Measurements from ENCODE around the gene NCS1.

The NCS1 gene

GRCh38 chr9:130243882-130244170 is 71.6 kb downstream of the NCS1 start:
- no peaks in the 10 kb centered on the region for H3K79me2 ChIP-seq (ENCODE audit: low read length)
- no peak overlapping the region for H3K9ac ChIP-seq (ENCODE audit: low read length)
- no peaks in the 10 kb centered on the region for H3K36me3 ChIP-seq (replicated peaks; ENCODE audit: low read depth, low read length)
- peak overlapping the region; percentile 98; the same call in 1 of the 2 replicates for H3K4me2 ChIP-seq (ENCODE audit: low read length)
- no peak overlapping the region for H3K27ac ChIP-seq (ENCODE audit: low read length)
- H3K27me3 ChIP-seq (ENCODE audit: low read depth, low read length) = no peaks in the 10 kb centered on the region
- TF ChIP-seq CTCF (IDR thresholded peaks at IDR 0.05; ENCODE audit: low read depth, low read length) (no peak), EZH2phosphoT487 (IDR thresholded peaks at IDR 0.05; ENCODE audit: low read depth) (no peak)
- H3K4me1 ChIP-seq (ENCODE audit: low read length) = peaks cover 46% of the 10 kb centered on the region
- H3K9me3 ChIP-seq (ENCODE audit: insufficient read depth, low read length) = no peaks in the 10 kb centered on the region
- H4K20me1 ChIP-seq (ENCODE audit: insufficient read depth, low read length) = no peaks in the 10 kb centered on the region
- 0 out of 2 replicates have a peak overlapping the region, but pooled peaks have one; percentile 90 for H2AFZ ChIP-seq (ENCODE audit: low read depth, low read length)
- H3K4me3 ChIP-seq (ENCODE audit: low read length) = no peak overlapping the region

- Histone ChIP-seq H2AFZ (ENCODE audit: low read depth, low read length) (no peak overlapping the region), H3K9ac (ENCODE audit: low read length) (no peak overlapping the region), H3K9me3 (ENCODE audit: insufficient read depth, low read length) (no peaks in the 10 kb centered on the region), H3K4me3 (ENCODE audit: low read length) (no peak overlapping the region), H3K27ac (ENCODE audit: low read length) (no peak overlapping the region), H3K27me3 (ENCODE audit: low read depth, low read length) (0 out of 2 replicates have a peak, but pooled peaks cover 2% of the 10 kb centered on the region), H3K36me3 (replicated peaks; ENCODE audit: low read depth, low read length) (no peaks in the 10 kb centered on the region), H3K4me2 (ENCODE audit: low read length) (no peak overlapping the region), H4K20me1 (ENCODE audit: insufficient read depth, low read length) (no peaks in the 10 kb centered on the region), H3K4me1 (ENCODE audit: low read length) (peaks cover 37% of the 10 kb centered on the region), H3K79me2 (ENCODE audit: low read length) (no peaks in the 10 kb centered on the region)
- TF ChIP-seq CTCF (IDR thresholded peaks at IDR 0.05; ENCODE audit: low read depth, low read length) = no peak
- no peak for TF ChIP-seq EZH2phosphoT487 (IDR thresholded peaks at IDR 0.05; ENCODE audit: low read depth)
Observed at GRCh38 chr9:130244548-130245165, 72.5 kb downstream of the NCS1 start.

GRCh38 chr9:130245474-130245873 is 73.3 kb downstream of the NCS1 start:
- Histone ChIP-seq H3K4me2 (ENCODE audit: low read length) (no peak overlapping the region), H3K79me2 (ENCODE audit: low read length) (no peaks in the 10 kb centered on the region), H2AFZ (ENCODE audit: low read depth, low read length) (no peak overlapping the region), H3K9me3 (ENCODE audit: insufficient read depth, low read length) (no peaks in the 10 kb centered on the region), H3K36me3 (replicated peaks; ENCODE audit: low read depth, low read length) (no peaks in the 10 kb centered on the region), H3K9ac (ENCODE audit: low read length) (no peak overlapping the region), H3K27me3 (ENCODE audit: low read depth, low read length) (peaks cover 2% of the 10 kb centered on the region; the same call in 1 of the 2 replicates), H3K27ac (ENCODE audit: low read length) (no peak overlapping the region), H3K4me1 (ENCODE audit: low read length) (peaks cover 29% of the 10 kb centered on the region), H4K20me1 (ENCODE audit: insufficient read depth, low read length) (no peaks in the 10 kb centered on the region), H3K4me3 (ENCODE audit: low read length) (no peak overlapping the region)
- TF ChIP-seq CTCF (IDR thresholded peaks at IDR 0.05; ENCODE audit: low read depth, low read length) (no peak), EZH2phosphoT487 (IDR thresholded peaks at IDR 0.05; ENCODE audit: low read depth) (no peak)

- Histone ChIP-seq H3K9ac (ENCODE audit: low read length) (no peak overlapping the region), H3K27ac (ENCODE audit: low read length) (no peak overlapping the region), H3K4me1 (ENCODE audit: low read length) (peaks cover 23% of the 10 kb centered on the region), H2AFZ (ENCODE audit: low read depth, low read length) (no peak overlapping the region), H3K27me3 (ENCODE audit: low read depth, low read length) (peaks cover 2% of the 10 kb centered on the region; the same call in 1 of the 2 replicates), H3K9me3 (ENCODE audit: insufficient read depth, low read length) (no peaks in the 10 kb centered on the region), H3K79me2 (ENCODE audit: low read length) (no peaks in the 10 kb centered on the region), H3K4me3 (ENCODE audit: low read length) (no peak overlapping the region), H4K20me1 (ENCODE audit: insufficient read depth, low read length) (no peaks in the 10 kb centered on the region), H3K4me2 (ENCODE audit: low read length) (no peak overlapping the region), H3K36me3 (replicated peaks; ENCODE audit: low read depth, low read length) (no peaks in the 10 kb centered on the region)
- TF ChIP-seq CTCF (IDR thresholded peaks at IDR 0.05; ENCODE audit: low read depth, low read length) = no peak
- no peak for TF ChIP-seq EZH2phosphoT487 (IDR thresholded peaks at IDR 0.05; ENCODE audit: low read depth)
Observed at GRCh38 chr9:130246126-130246525, 73.9 kb downstream of the NCS1 start.
